Colon (tissue), 2 donors: ENCODE results near the gene NUPR1.
"Not testable (repeated sequence)": the region's sequence is repeated elsewhere in the genome, so short reads cannot be mapped to it uniquely, and the experiment has no call there.

Source experiments
- FAIRE-seq: peaks from 2 replicates; lab custom pipeline; 2012; peaks lifted over from hg19 to GRCh38; lab: Jason Lieb, UNC
- donor health status: control.
- donor health status: control.

NUPR1 gene

GRCh38 chr16:28554634-28555423 is 16.1 kb upstream of the NUPR1 start:
- FAIRE-seq, result no peak

DNA sequence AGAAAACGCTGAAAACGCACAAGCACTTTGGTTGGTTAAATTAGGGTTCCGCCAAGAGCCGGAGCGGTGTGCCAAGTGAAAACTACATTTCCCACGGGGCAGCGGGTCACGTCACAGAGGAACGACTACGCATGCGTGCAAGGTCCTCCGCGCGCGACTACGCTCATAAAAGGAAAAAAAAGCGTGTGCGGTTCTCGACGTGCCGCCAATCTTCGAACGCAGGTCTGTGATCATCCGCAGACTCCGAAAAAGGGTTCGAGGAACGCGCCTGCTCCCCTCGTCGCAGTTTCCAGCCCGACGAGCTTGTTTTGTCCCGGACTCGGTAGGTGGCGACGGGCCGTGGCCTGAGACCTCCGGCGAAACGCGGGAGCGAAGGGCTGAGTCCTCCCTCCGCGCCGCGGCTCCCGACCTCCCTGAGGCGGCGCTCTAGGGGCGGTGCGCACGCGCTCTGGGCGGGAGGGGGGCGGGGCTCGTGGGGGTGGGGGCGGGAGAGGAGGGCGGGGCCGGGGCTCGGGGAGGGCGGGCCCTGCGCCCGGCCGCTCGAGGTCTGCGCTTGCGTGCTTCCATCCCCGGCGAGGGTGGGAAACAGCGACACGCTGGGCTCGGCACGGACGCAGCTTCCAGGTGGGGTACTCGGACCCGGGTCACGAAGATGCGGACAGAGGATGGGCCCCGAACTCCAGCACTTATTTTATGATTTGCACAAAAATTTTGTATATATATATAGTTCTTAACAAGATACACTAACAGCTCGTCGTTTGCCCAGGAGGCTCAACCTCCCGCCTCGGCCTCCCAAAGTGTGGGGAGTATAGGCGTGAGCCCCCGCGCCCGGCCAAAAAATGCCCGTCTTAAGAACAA is 15.2 kb upstream of the NUPR1 start, which contains the start of gene SGF29:
SGF29 (plus strand) TSS at position 145 of the 858 bp plus-strand sequence. CDS start 27,150 bp downstream, outside the sequence.
- no peak for FAIRE-seq

GRCh38 chr16:28549301-28549899 is 10.6 kb upstream of the NUPR1 start:
- no peak for FAIRE-seq

- FAIRE-seq, result no peak
These were observed 9.6 kb upstream of the NUPR1 start for GRCh38 chr16:28548306-28548802.

- FAIRE-seq, result no peak
These were observed 7.9 kb upstream of the NUPR1 start for GRCh38 chr16:28546626-28547025.

DNA sequence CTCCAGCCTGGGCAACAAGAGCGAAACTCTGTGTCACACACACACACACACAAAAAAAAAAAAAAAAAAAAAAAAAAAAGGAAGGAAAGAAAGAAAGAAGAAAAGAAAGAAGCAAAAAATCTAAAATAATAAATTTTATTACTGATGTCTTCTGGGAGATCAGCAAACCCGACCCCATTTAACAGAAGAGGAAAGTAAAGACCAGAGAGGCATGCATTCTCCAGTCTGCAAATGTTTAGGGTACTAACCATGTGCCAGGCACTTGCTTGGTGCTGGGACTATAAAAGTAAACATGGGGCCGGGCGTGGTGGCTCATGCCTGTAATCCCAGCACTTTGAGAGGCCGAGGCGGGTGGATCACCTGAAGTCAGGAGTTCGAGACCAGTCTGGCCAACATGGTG is 7.2 kb upstream of the NUPR1 start:
- not testable (repeated sequence) for FAIRE-seq

- FAIRE-seq, result no peak
These were observed 6.2 kb upstream of the NUPR1 start for GRCh38 chr16:28544998-28545397.

- no peak for FAIRE-seq
These were observed 4.3 kb upstream of the NUPR1 start for GRCh38 chr16:28543072-28543471.

GRCh38 chr16:28542646-28543045 is 3.9 kb upstream of the NUPR1 start:
- FAIRE-seq, result no peak

DNA sequence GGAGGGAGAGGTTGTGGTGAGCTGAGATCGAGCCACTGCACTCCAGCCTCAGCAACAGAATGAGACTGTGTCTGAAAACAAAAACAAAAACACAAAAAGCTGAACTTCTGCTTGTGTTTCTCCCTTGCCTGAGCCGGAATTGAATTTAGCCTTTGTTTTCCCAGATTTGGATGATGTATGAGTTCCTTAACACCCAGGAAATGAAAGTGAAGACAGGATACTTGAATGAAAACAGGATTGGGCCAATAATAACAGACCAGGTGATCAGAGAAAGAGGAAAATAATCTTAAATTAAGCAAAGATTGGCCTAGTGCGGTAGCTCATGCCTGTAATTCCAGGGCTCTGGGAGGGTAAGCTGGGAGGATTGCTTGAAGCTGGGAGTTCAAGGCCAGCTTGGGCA is 1.6 kb upstream of the NUPR1 start:
- FAIRE-seq, result no peak

- no peak for FAIRE-seq
These were observed 626 bp downstream of the NUPR1 start for GRCh38 chr16:28537964-28538732.

GRCh38 chr16:28537076-28537475 is 1.7 kb downstream of the NUPR1 start:
- no peak for FAIRE-seq

DNA sequence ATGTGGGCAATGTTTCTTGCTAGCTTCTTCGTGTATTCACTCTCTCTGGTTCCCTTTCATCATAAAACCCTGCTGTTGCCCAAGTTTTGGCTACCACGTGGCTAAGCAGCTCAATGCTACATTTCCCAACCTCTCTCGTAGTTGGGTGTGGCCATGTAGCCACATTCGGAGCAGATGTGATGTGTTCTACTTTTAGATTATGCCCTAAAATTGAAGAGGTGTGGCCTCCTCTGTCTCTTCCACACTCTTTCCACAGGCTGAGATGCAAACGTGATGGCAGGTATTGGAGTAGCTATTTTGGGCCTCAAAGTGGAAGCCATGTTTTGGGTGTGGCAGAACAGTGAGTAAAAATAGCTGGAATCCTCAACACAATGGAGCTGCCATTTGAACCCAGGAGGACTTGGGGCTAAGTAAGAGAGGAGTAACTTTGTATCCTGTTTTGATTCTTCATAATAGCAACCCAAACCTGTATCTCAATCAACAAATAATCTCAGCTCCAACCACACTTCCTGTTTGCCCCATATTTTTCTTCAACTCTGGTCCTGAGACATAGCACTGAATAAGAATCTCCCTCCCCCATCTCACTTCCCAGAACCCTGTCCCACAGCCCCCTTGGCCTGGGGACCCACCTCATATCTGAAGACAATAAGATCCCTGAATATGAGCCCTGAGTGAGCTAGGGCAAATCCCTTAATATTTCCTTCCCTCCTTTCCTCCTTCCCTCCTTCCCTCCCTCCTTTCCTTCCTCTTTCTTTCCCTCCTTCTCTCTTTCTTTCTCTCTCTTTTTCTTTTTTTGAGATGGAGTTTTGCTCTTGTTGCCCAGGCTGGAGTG is 4.0 kb downstream of the NUPR1 start:
- FAIRE-seq, result no peak

DNA sequence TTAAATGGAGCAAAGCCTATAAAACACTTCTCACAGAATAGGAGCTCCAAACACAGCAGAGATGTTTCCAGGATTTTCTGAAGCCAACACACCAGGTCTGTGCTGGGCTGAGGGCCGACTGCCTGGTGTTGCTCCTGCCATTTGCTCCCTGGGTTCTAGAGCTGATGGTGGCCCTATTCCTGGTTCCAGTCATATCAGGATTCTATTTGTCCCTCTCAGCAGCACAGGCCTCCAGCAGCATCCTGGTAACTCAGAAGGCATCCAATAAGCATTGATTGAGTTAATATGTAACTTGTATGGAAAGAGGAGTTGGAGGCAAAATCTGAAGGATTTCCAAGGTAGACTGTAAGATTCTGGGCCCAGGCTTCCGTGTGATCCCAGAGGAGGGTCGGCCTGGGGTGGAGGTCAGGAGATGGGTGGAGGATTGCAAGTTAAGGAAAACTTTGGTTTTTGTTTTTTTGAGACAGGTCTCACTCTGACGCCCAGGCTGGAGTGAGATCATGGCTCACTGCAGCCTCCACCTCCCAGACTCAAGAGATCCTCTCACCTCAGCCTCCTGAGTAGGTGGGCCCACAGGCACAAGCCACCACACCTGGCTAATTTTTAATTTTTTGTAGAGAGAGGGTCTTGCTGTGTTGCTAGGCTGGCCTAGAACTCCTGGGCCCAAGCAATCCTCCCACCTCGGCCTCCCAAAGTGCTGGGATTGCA is 5.7 kb downstream of the NUPR1 start:
- FAIRE-seq, result no peak

GRCh38 chr16:28531777-28532744 is 6.7 kb downstream of the NUPR1 start:
- no peak for FAIRE-seq

- FAIRE-seq, result no peak
These were observed 9.7 kb downstream of the NUPR1 start for GRCh38 chr16:28529124-28529523.

DNA sequence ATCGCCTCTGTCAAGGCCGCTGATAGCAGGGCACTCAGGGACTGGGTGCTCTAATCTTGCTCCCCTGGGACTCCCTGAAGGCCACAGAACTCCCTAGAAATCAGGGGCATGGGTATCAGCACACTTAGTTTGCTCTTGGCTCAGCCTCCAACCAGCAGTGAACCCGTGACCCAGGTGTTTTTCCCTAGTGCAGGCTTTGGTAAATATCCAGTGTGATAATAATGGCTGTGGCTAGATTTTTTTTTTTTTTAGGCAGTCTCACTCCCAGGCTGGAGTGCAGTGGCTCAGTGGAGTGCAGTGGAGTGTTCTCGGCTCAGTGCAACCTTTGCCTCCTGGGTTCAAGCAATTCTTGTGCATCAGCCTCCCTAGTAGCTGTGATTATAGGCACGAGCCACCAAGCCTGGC is 10.3 kb downstream of the NUPR1 start:
- no peak for FAIRE-seq

DNA sequence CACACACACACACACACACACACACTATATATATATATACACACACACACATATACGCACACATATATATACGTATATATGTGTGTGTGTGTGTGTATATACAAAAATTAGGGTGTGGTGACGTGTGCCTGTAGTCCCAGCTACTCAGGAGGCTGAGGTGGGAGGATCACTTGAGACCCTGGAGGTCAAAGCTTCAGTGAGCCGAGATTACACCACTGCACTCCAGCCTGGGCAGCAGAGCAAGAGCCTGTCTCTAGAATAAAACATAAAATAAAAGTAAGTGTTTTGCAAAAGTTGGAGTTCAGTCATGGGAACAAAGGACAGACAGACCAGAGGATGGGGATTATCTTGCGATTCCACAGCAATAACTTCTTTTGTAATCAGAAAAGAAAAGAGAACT is 10.8 kb downstream of the NUPR1 start:
- no peak for FAIRE-seq
